Adrenal gland (tissue), 12 donors: Measurements from ENCODE around the gene C2orf49. TPM values are rescaled to one million over a fixed set of nuclear protein-coding genes. Genes with fewer than 3 reads are reported as not detected.

Experiments used
- DNase-seq, 7 donors: peaks; one replicate each; pipeline ENCODE4 v3.0.0-alpha.2; 2019 to 2020
- H3K27ac ChIP-seq, 5 donors: fragments of 200-600 bp; sonication (generic) in 4 of 5; 1 replicate in 3 of 5; 2 replicates in 2 of 5; pipeline versions ENCODE4 v1.5.1 to v1.8.0; 2016 to 2020; ENCODE audit warnings: mild to moderate bottlenecking in 1 of 5
- H3K27me3 ChIP-seq: fragments of 200-600 bp; 2 replicates; pipeline ENCODE4 v1.8.0; 2021
- H3K36me3 ChIP-seq, 2 donors: fragments of 200-600 bp; replicated peaks in 1 of 2; 1 replicate in 1 of 2; 2 replicates in 1 of 2; pipeline versions ENCODE4 v1.5.1 to v1.8.0; 2018 to 2022
- H3K4me1 ChIP-seq, 2 donors: fragments of 200-600 bp; replicated peaks in 1 of 2; 1 replicate in 1 of 2; 2 replicates in 1 of 2; pipeline versions ENCODE4 v1.5.1 to v1.8.0; 2018 to 2021
- H3K4me3 ChIP-seq, 4 donors: fragments of 200-600 bp; sonication (generic) in 3 of 4; one replicate each; pipeline ENCODE4 v1.5.1; 2016 to 2018
- H3K9me3 ChIP-seq, 3 donors: fragments of 200-600 bp; sonication (generic) in 1 of 3; replicated peaks in 1 of 3; 1 replicate in 2 of 3; 2 replicates in 1 of 3; pipeline versions ENCODE4 v1.5.1 to v1.8.0; 2016 to 2021
- POLR2A ChIP-seq, 2 donors: fragments of 450-650 bp; IDR thresholded peaks; one replicate each; pipeline ENCODE4 v1.6.1; 2017; ENCODE audit warnings: antibody characterized with exemption in 2 of 2, mild to moderate bottlenecking in 2 of 2, moderate library complexity in 1 of 2
- WGBS, 4 donors: extraction: QIAGEN DNeasy Blood & Tissue Kit in 2 of 4; methylation state at CpG; one replicate each; pipeline versions ENCODE4 v1.1.5 to v1.1.7; 2013 to 2017; 5-methylcytosine and 5-hydroxymethylcytosine counted together
- intact Hi-C, 2 donors: fragments of 100-400 bp; cut with DNase I; formaldehyde crosslinking; loops; one replicate each; pipeline versions ENCODE4 v1.14.1 to v1.15.0; 2022 to 2023
- polyA plus RNA-seq, 3 donors: library from polyadenylated mRNA; stranded (reverse); fragments of 200-250 nt in 2 of 3; fragments of 350-450 nt in 1 of 3; fragmentation: Illumina TruSeq in 1 of 3; extraction: RNeasy Lipid Tissue Mini Kit (QIAGEN cat#74804) in 1 of 3; gene quantifications; one replicate each; pipeline ENCODE4 v1.2.3, GENCODE V29; 2013 to 2014
- total RNA-seq, 9 donors: library from RNA; depleted of rRNA in 4 of 9; stranded (reverse); fragments of >200 nt in 4 of 9; fragments of 120-200 nt in 1 of 9; fragmentation: NEBNext Ultra II Directional in 1 of 9; extraction: Animal tissue kit (Norgen Biotek cat#: 25700) in 1 of 9; gene quantifications; one replicate each; pipeline versions ENCODE4 v1.1.0 to v1.2.4, GENCODE V29; 2013 to 2023
- TF ChIP-seq, protein P1 (sequence below), 6 experiments: fragments of 450-650 bp in 4 of 6; fragments of 200-600 bp in 2 of 6; sonication (generic) in 1 of 6; IDR thresholded peaks; 1 replicate in 5 of 6; 2 replicates in 1 of 6; pipeline versions ENCODE4 v1.5.1 to v1.8.0; 2016 to 2021; ENCODE audit warnings: antibody characterized with exemption in 6 of 6, mild to moderate bottlenecking in 2 of 6, moderate library complexity in 1 of 6
- donor health status: healthy with polysubstance abuse.
- donor health status: Bipolar disorder and iron deficiency.
- donor health status: DM: yes; HTN: yes; CAD: no.
- donor health status: DM: no; HTN: no; CAD: no.
- donor health status: DM: no; HTN: no; CAD: no.
- donor health status: DM: yes; HTN: yes; CAD: no.

The C2orf49 gene
- total and polyA plus RNA-seq, 12 donors, result 5.9 to 18.6 (median 14.3) TPM

- Histone ChIP-seq H3K27me3 (no peaks in the 10 kb centered on the region), H3K36me3 (peaks cover 0 to 16% of the 10 kb centered on the region in 2 donors), H3K9me3 (no peaks in the 10 kb centered on the region), H3K4me1 (peaks cover 12 to 24% of the 10 kb centered on the region in 2 donors), H3K4me3 (peak overlapping the region; percentile 36 to 86 (median 63)), H3K27ac (peak overlapping the region; percentile 86 to 99 (median 92))
- TF ChIP-seq, protein P1, sequence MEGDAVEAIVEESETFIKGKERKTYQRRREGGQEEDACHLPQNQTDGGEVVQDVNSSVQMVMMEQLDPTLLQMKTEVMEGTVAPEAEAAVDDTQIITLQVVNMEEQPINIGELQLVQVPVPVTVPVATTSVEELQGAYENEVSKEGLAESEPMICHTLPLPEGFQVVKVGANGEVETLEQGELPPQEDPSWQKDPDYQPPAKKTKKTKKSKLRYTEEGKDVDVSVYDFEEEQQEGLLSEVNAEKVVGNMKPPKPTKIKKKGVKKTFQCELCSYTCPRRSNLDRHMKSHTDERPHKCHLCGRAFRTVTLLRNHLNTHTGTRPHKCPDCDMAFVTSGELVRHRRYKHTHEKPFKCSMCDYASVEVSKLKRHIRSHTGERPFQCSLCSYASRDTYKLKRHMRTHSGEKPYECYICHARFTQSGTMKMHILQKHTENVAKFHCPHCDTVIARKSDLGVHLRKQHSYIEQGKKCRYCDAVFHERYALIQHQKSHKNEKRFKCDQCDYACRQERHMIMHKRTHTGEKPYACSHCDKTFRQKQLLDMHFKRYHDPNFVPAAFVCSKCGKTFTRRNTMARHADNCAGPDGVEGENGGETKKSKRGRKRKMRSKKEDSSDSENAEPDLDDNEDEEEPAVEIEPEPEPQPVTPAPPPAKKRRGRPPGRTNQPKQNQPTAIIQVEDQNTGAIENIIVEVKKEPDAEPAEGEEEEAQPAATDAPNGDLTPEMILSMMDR (IDR thresholded peaks at IDR 0.05), result no peak
- no peak for DNase-seq
- intact Hi-C loops, result no loop called here
- 2 to 4% (median 3%) methylated on average over 7 of the region's 7 CpGs for WGBS, 4 donors
These were observed 586 bp upstream of the C2orf49 start for GRCh38 chr2:105336786-105337121.

DNA sequence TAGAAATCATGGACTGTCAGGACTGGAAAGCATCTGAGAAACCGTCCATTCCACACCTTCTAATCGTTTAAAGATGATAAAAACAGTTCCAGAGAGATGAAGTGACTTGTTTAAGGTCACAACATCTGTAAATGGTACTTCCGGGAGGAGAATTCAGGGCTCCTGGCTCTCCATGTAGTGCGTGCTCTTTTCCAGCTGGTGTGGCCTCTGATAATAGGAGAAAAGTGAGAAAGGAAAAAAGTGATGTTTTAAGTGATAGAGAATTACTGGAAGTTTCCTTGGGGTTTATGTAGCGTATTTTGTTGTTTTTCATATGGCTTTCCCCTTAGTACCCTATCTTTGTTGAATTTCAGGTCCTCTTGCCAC, 663 bp downstream of the C2orf49 start:
- Histone ChIP-seq H3K27me3 (no peaks in the 10 kb centered on the region), H3K36me3 (peaks cover 0 to 23% of the 10 kb centered on the region in 2 donors), H3K4me3 (peak overlapping the region in 3 of 4 donors; percentile 27 to 86 (median 74)), H3K9me3 (no peaks in the 10 kb centered on the region), H3K27ac (peak overlapping the region in 4 of 5 donors; percentile 86 to 99 (median 94)), H3K4me1 (peaks cover 12 to 24% of the 10 kb centered on the region in 2 donors)
- intact Hi-C loops, result no loop called here
- TF ChIP-seq, protein P1 (IDR thresholded peaks at IDR 0.05), result no peak
- TF ChIP-seq POLR2A (IDR thresholded peaks at IDR 0.05), result no peak
- WGBS, 4 donors, result 5 to 9% (median 8%) methylated on average over 5 of the region's 5 CpGs
- no peak for DNase-seq

DNA sequence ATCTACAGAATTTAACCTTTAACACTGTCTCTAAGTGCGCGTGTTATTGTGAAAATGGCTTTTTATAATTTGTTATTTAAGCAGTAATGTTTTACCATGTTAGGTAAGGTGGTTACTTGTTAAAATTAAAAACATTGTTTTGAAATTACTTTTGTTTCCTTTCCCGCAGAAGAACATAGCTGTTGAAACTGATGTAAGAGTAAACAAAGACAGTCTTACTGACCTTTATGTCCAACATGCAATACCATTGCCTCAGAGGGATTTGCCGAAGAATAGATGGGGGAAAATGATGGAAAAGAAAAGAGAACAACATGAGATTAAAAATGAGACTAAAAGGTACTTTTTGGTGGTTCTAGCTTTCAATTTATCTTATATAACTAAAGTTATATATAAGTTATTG, 2.1 kb downstream of the C2orf49 start:
- no peak overlapping the region for H3K27ac ChIP-seq
- H3K4me3 ChIP-seq, result no peak overlapping the region
- TF ChIP-seq, protein P1 (IDR thresholded peaks at IDR 0.05), result no peak
- TF ChIP-seq POLR2A (IDR thresholded peaks at IDR 0.05), result no peak
- peaks cover 0 to 37% of the 10 kb centered on the region in 2 donors for H3K36me3 ChIP-seq
- H3K27me3 ChIP-seq, result no peaks in the 10 kb centered on the region
- intact Hi-C loops, result no loop called here
- peaks cover 12 to 24% of the 10 kb centered on the region in 2 donors for H3K4me1 ChIP-seq
- no peaks in the 10 kb centered on the region for H3K9me3 ChIP-seq
- WGBS, 4 donors, result 81 to 88% (median 83%) methylated on average over 4 of the region's 4 CpGs
- DNase-seq, result no peak

GRCh38 chr2:105344704-105345345, 7.5 kb downstream of the C2orf49 start:
- TF ChIP-seq, protein P1 (IDR thresholded peaks at IDR 0.05), result peak in 5 of 6 experiments; percentile 35 to 61 (median 51)
- TF ChIP-seq POLR2A (IDR thresholded peaks at IDR 0.05), result no peak
- Histone ChIP-seq H3K27ac (no peak overlapping the region), H3K27me3 (no peaks in the 10 kb centered on the region), H3K36me3 (peaks cover 0 to 74% of the 10 kb centered on the region in 2 donors), H3K9me3 (no peaks in the 10 kb centered on the region), H3K4me3 (no peak overlapping the region), H3K4me1 (no peaks in the 10 kb centered on the region)
- WGBS, 4 donors, result 63 to 73% (median 68%) methylated on average over 4 of the region's 4 CpGs
- DNase-seq, result no peak
- intact Hi-C loops, result no loop called here
